Fibroblast of peridontal ligament (primary cell): Measurements from ENCODE around the gene ZNF593OS.
A peak's percentile ranks its signal among the peaks of the same experiment; 100 is the strongest.

Experiments
- DNase-seq: peaks from one replicate; pipeline ENCODE4 v3.0.0-alpha.2; 2010; ENCODE audit errors: extremely low read depth

ZNF593OS gene

GRCh38 chr1:26126321-26127084 lies 45.1 kb downstream of the ZNF593OS start:
- DNase-seq: peak; percentile 47

- DNase-seq: no peak
Observed at GRCh38 chr1:26125946-26126320, 45.7 kb downstream of the ZNF593OS start.

GRCh38 chr1:26125382-26125781 lies 46.2 kb downstream of the ZNF593OS start:
- no peak for DNase-seq

- no peak for DNase-seq
Observed at GRCh38 chr1:26124418-26125331, 47.0 kb downstream of the ZNF593OS start.

- peak; percentile 61 for DNase-seq
Observed at GRCh38 chr1:26122988-26123973, 48.4 kb downstream of the ZNF593OS start.

- DNase-seq: no peak
Observed at GRCh38 chr1:26121854-26122773, 49.5 kb downstream of the ZNF593OS start.

- no peak for DNase-seq
Observed at GRCh38 chr1:26119892-26120608, 51.6 kb downstream of the ZNF593OS start.
